GM12874 (cell line): ENCODE measurements around the gene VEZF1.

Experiments used
- CTCF ChIP-seq: IDR thresholded peaks from 2 replicates; pipeline ENCODE4 v1.5.1; 2011; ENCODE audit warnings: low read depth, mild to moderate bottlenecking, control low read depth, low read length, moderate library complexity; ENCODE audit not compliant: insufficient read depth

VEZF1 gene

GRCh38 chr17:57987581-57988300 is at the start of gene VEZF1:
Gene VEZF1, minus strand, starts transcription at chr17:57988254. Its CDS starts 143 bp downstream, at chr17:57988111.
- no peak for TF ChIP-seq CTCF

- TF ChIP-seq CTCF = no peak
Observed at GRCh38 chr17:58032691-58033415, 44.8 kb upstream of the VEZF1 start.

- TF ChIP-seq CTCF = no peak
Observed at GRCh38 chr17:58028578-58028977, 40.5 kb upstream of the VEZF1 start.

GRCh38 chr17:58020401-58020800 is 32.3 kb upstream of the VEZF1 start:
- TF ChIP-seq CTCF = no peak

- TF ChIP-seq CTCF = no peak
Observed at GRCh38 chr17:58019521-58019920, 31.5 kb upstream of the VEZF1 start.

GRCh38 chr17:58019039-58019438 is 31.0 kb upstream of the VEZF1 start:
- TF ChIP-seq CTCF = no peak

- TF ChIP-seq CTCF = no peak
Observed at GRCh38 chr17:58010067-58010799, 22.2 kb upstream of the VEZF1 start.
